Stimulated activated memory B cell treated with anti-CD40 and anti-IgM and Interleukin-4, amounts not matched to agents 10 μg/mL and 1 μg/mL and 100 μg/mL, for 72 hours (primary cell): ENCODE data around the gene SEMA3E.

Experiments
- ATAC-seq: fragments of 150-1000 bp; cut with Tn5 transposase; 2 replicates; pipeline ENCODE4 v1.10.0; 2021
- H3K27ac Mint-ChIP-seq: one replicate; pipeline ENCODE4 v1.8.0; 2022; ENCODE audit warnings: mild to moderate bottlenecking, mixed read lengths
- H3K27me3 Mint-ChIP-seq: one replicate; pipeline ENCODE4 v1.8.0; 2022; ENCODE audit warnings: mixed read lengths
- H3K36me3 Mint-ChIP-seq: one replicate; pipeline ENCODE4 v1.8.0; 2022; ENCODE audit warnings: mixed read lengths
- H3K4me1 Mint-ChIP-seq: one replicate; pipeline ENCODE4 v1.8.0; 2022; ENCODE audit warnings: mixed read lengths
- H3K4me3 Mint-ChIP-seq: one replicate; pipeline ENCODE4 v1.8.0; 2022; ENCODE audit warnings: mild to moderate bottlenecking, moderate library complexity, mixed read lengths
- H3K9me3 Mint-ChIP-seq: one replicate; pipeline ENCODE4 v1.8.0; 2022; ENCODE audit warnings: mixed read lengths

The SEMA3E gene

DNA sequence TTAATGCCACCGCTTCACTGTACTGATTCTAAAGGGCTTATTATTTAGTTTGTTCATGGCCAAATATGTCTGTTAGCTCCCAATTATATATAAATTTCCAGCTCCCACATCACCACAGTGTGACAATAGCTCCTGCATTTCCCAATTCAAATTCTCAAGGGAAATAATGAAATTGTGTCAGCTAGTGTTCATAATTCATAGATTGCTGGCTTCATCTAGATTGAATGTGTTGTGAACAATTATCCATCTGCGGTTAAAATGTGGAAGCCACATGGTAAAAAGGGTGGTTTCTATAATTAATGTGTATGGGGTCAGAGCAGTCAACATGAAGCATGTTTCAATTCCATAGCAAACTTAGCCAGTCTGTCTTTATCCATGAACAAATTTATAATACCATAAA lies 154.3 kb downstream of the SEMA3E start:
- no peaks in the 10 kb centered on the region for H3K36me3 Mint-ChIP-seq
- no peaks in the 10 kb centered on the region for H3K4me1 Mint-ChIP-seq
- H3K9me3 Mint-ChIP-seq, result peaks cover 2% of the 10 kb centered on the region
- no peak overlapping the region for H3K4me3 Mint-ChIP-seq
- H3K27ac Mint-ChIP-seq, result no peak overlapping the region
- no peak for ATAC-seq
- no peaks in the 10 kb centered on the region for H3K27me3 Mint-ChIP-seq

DNA sequence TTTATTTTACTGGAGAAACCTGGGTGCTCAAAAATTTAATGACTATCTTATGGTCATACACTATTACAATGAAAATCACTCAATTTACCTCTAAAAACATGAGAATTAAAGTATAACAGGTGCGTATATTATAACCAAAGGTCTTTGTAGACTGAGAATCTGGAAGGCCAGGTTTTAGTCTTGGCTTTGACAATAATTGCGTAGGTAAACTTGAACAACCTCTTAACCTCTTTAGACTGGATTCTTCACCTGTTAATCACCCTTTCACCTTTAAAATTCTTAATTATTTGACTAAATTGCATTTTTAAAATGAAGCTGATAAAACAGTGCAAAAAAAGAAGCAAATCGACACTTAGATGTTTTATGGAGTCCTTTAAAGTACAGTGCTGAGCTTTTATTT lies 156.1 kb downstream of the SEMA3E start:
- Mint-ChIP-seq H3K4me3 (no peak overlapping the region), H3K4me1 (no peaks in the 10 kb centered on the region), H3K36me3 (no peaks in the 10 kb centered on the region), H3K27ac (no peak overlapping the region), H3K27me3 (no peaks in the 10 kb centered on the region), H3K9me3 (peaks cover 5% of the 10 kb centered on the region)
- ATAC-seq, result no peak

DNA sequence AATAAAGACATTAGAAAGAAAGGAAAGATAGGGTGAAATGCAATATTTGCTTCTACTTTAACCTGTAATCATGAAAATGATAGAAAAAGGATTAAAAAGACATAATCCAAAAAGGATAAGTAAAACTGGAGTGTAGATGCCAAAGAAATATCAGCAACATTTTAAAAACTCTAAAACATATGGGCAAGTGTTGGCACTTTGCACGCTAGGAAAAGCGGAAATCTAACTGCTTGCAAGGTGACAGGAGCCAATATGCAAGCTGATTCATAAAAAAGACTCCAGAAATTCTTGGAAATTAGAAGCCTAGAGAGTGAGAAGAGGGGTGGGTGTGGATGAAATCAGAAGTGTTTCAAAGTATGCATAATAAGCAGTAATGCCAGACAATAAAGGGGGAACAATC lies 161.1 kb downstream of the SEMA3E start:
- Mint-ChIP-seq H3K4me3 (no peak overlapping the region), H3K9me3 (peaks cover 6% of the 10 kb centered on the region), H3K27ac (no peak overlapping the region), H3K36me3 (no peaks in the 10 kb centered on the region), H3K27me3 (no peaks in the 10 kb centered on the region), H3K4me1 (no peaks in the 10 kb centered on the region)
- ATAC-seq, result no peak

GRCh38 chr7:83486957-83487356 lies 162.0 kb downstream of the SEMA3E start:
- Mint-ChIP-seq H3K4me1 (no peaks in the 10 kb centered on the region), H3K36me3 (no peaks in the 10 kb centered on the region), H3K4me3 (no peak overlapping the region), H3K27me3 (no peaks in the 10 kb centered on the region), H3K27ac (no peak overlapping the region), H3K9me3 (peaks cover 7% of the 10 kb centered on the region)
- no peak for ATAC-seq

GRCh38 chr7:83486536-83486935 lies 162.4 kb downstream of the SEMA3E start:
- Mint-ChIP-seq H3K4me3 (no peak overlapping the region), H3K4me1 (no peaks in the 10 kb centered on the region), H3K36me3 (no peaks in the 10 kb centered on the region), H3K27ac (no peak overlapping the region), H3K27me3 (no peaks in the 10 kb centered on the region), H3K9me3 (peaks cover 9% of the 10 kb centered on the region)
- ATAC-seq, result no peak

DNA sequence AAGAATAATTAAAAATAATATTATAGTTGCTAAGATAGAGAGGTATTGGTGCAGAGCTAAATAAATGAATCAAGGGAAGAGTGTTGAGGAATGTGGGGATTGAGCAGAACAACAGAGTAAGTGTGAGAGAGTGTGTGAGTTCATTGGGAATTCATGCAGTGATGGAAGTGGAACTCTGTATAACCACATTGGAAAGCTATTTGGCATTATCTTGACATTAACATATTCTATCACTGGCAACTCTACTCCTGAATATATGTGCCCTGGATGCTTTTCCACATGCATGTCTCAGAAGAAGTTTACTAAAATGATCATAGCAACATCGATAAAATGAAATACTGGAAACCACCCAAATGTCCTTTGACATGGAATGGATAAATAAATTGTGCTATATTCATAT lies 164.1 kb downstream of the SEMA3E start:
- H3K27ac Mint-ChIP-seq, result no peak overlapping the region
- no peak overlapping the region for H3K4me3 Mint-ChIP-seq
- no peak for ATAC-seq
- peaks cover 9% of the 10 kb centered on the region for H3K9me3 Mint-ChIP-seq
- no peaks in the 10 kb centered on the region for H3K4me1 Mint-ChIP-seq
- H3K27me3 Mint-ChIP-seq, result no peaks in the 10 kb centered on the region
- no peaks in the 10 kb centered on the region for H3K36me3 Mint-ChIP-seq

DNA sequence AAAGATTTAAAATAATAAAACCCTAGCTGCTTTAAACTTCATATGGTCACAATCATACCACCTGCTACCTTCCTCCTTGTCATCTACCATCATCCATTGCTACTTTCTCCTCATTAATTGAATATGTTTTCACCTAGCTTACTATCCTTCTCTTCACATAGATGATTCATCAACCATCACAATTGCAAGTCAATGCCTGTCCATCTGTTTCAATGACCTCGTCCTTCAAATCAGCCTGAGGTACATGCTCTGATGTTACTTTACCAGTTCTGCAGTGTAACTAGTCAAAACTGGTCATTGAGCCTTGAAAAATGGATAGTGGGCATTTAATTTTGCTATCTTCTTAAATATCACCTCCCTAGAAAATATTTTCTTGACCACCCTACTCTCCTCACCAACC lies 164.7 kb downstream of the SEMA3E start:
- no peaks in the 10 kb centered on the region for H3K4me1 Mint-ChIP-seq
- H3K27me3 Mint-ChIP-seq, result no peaks in the 10 kb centered on the region
- H3K4me3 Mint-ChIP-seq, result no peak overlapping the region
- H3K36me3 Mint-ChIP-seq, result no peaks in the 10 kb centered on the region
- peaks cover 9% of the 10 kb centered on the region for H3K9me3 Mint-ChIP-seq
- no peak for ATAC-seq
- H3K27ac Mint-ChIP-seq, result no peak overlapping the region

- H3K27ac Mint-ChIP-seq, result no peak overlapping the region
- no peak for ATAC-seq
- no peak overlapping the region for H3K4me3 Mint-ChIP-seq
- no peaks in the 10 kb centered on the region for H3K36me3 Mint-ChIP-seq
- no peaks in the 10 kb centered on the region for H3K27me3 Mint-ChIP-seq
- peaks cover 5% of the 10 kb centered on the region for H3K9me3 Mint-ChIP-seq
- no peaks in the 10 kb centered on the region for H3K4me1 Mint-ChIP-seq
These were observed 170.3 kb downstream of the SEMA3E start for GRCh38 chr7:83478616-83479015.

DNA sequence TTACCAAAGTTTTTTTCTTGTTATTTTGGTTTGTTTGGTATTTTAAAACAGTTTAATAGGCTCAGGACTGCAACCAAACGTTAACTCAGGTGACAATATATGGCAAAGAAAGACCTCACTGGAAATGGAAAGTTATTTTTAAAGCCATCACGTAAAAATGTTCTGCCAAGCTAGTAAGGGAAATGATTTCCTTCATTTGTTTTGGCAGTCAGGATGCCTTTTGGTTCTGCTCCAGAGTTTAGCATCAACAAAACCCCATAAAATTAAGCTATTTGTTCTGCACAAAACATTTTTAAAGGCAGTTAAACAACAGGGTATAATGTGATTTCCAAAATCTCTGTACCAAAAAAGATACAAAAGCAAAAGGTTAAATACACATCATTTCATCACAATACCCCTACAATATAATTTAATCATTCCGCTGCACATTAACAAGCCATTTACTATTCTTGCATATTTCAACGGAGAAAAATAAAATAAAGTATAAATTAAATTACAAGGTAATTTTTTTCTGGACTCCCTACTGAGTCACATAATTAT lies 172.4 kb downstream of the SEMA3E start:
- no peak overlapping the region for H3K27ac Mint-ChIP-seq
- H3K4me3 Mint-ChIP-seq, result no peak overlapping the region
- no peaks in the 10 kb centered on the region for H3K4me1 Mint-ChIP-seq
- H3K27me3 Mint-ChIP-seq, result no peaks in the 10 kb centered on the region
- ATAC-seq, result no peak
- H3K36me3 Mint-ChIP-seq, result no peaks in the 10 kb centered on the region
- no peaks in the 10 kb centered on the region for H3K9me3 Mint-ChIP-seq

DNA sequence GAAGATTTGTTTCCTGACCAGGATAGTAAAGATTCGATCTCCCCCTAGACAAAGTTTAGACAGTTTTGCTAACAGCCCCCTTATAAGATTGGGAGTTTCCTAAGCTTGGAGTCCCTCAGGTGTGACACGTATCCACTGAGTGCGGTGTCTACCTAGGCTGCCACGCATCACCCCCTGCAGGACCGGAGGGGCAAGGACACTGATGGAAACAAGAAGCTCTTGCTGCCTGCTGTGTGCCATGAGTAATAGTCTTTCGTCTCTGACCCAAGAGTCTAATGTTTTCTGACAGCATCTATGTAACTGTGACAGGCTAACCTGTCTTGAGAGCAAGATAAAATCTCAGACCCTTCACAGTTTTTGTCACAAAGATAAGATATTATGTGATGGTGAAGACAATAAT lies 173.5 kb downstream of the SEMA3E start:
- H3K9me3 Mint-ChIP-seq, result no peaks in the 10 kb centered on the region
- ATAC-seq, result no peak
- H3K27ac Mint-ChIP-seq, result no peak overlapping the region
- H3K27me3 Mint-ChIP-seq, result no peaks in the 10 kb centered on the region
- H3K4me3 Mint-ChIP-seq, result no peak overlapping the region
- H3K36me3 Mint-ChIP-seq, result no peaks in the 10 kb centered on the region
- H3K4me1 Mint-ChIP-seq, result no peaks in the 10 kb centered on the region

GRCh38 chr7:83472376-83472775 lies 176.6 kb downstream of the SEMA3E start:
- Mint-ChIP-seq H3K9me3 (no peaks in the 10 kb centered on the region), H3K27me3 (no peaks in the 10 kb centered on the region), H3K36me3 (no peaks in the 10 kb centered on the region), H3K4me1 (no peaks in the 10 kb centered on the region), H3K4me3 (no peak overlapping the region), H3K27ac (no peak overlapping the region)
- no peak for ATAC-seq

DNA sequence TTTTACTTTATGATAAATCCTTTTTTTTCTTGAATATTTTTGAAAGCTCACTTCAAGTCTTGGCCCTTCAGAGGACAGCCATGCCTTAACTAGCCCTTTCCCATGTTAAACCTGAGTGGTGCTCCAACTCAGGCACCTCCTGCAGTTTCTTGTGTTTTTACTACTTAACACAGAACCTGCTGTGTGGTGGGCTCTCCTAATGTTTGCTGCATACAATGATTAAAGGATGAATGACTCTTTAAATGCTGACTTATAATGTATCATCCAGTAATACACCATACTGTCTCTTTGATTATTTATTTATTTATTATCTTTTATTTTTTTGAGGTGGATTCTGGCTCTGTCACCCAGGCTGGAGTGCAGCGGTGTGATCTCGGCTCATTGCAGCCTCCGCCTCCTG lies 179.4 kb downstream of the SEMA3E start:
- H3K4me1 Mint-ChIP-seq, result no peaks in the 10 kb centered on the region
- no peaks in the 10 kb centered on the region for H3K27me3 Mint-ChIP-seq
- H3K4me3 Mint-ChIP-seq, result no peak overlapping the region
- no peaks in the 10 kb centered on the region for H3K9me3 Mint-ChIP-seq
- no peaks in the 10 kb centered on the region for H3K36me3 Mint-ChIP-seq
- ATAC-seq, result no peak
- H3K27ac Mint-ChIP-seq, result no peak overlapping the region

- Mint-ChIP-seq H3K27me3 (no peaks in the 10 kb centered on the region), H3K27ac (no peak overlapping the region), H3K36me3 (no peaks in the 10 kb centered on the region), H3K4me3 (no peak overlapping the region), H3K4me1 (no peaks in the 10 kb centered on the region), H3K9me3 (no peaks in the 10 kb centered on the region)
- ATAC-seq, result no peak
These were observed 179.9 kb downstream of the SEMA3E start for GRCh38 chr7:83469076-83469475.

- Mint-ChIP-seq H3K4me3 (no peak overlapping the region), H3K9me3 (no peaks in the 10 kb centered on the region), H3K27ac (no peak overlapping the region), H3K4me1 (no peaks in the 10 kb centered on the region), H3K27me3 (no peaks in the 10 kb centered on the region), H3K36me3 (no peaks in the 10 kb centered on the region)
- no peak for ATAC-seq
These were observed 180.6 kb downstream of the SEMA3E start for GRCh38 chr7:83468251-83468739.

DNA sequence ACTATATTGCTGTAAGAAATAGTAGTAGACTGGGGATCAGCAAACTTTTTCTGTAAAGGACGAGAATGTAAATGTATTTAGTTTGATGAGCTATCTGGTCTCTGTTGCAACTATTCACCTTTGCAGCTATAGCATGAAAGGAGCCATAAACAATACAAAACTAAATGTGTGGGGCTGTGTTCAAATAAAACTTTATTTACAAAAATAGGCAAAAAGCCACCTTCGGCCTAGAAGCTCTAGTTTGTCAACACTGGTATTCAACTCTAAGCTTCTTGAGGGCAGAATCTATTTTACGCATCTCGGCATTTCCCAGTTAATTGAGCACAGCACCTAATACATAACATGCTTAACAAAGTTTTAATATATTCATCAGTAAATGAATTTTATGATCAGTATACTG lies 181.4 kb downstream of the SEMA3E start:
- no peak overlapping the region for H3K4me3 Mint-ChIP-seq
- H3K27me3 Mint-ChIP-seq, result no peaks in the 10 kb centered on the region
- no peaks in the 10 kb centered on the region for H3K4me1 Mint-ChIP-seq
- no peak overlapping the region for H3K27ac Mint-ChIP-seq
- ATAC-seq, result no peak
- H3K36me3 Mint-ChIP-seq, result no peaks in the 10 kb centered on the region
- peaks cover 3% of the 10 kb centered on the region for H3K9me3 Mint-ChIP-seq

GRCh38 chr7:83466956-83467355 lies 182.0 kb downstream of the SEMA3E start:
- H3K9me3 Mint-ChIP-seq, result peaks cover 3% of the 10 kb centered on the region
- no peaks in the 10 kb centered on the region for H3K36me3 Mint-ChIP-seq
- H3K27ac Mint-ChIP-seq, result no peak overlapping the region
- H3K4me1 Mint-ChIP-seq, result no peaks in the 10 kb centered on the region
- H3K4me3 Mint-ChIP-seq, result no peak overlapping the region
- ATAC-seq, result no peak
- no peaks in the 10 kb centered on the region for H3K27me3 Mint-ChIP-seq
